ENCODE results near the gene PLPP1. TPM values are rescaled to one million over a fixed set of nuclear protein-coding genes. Genes with fewer than 3 reads are reported as not detected.

The PLPP1 gene
- total and polyA plus RNA-seq, 2 of the 13 experiments (the other 11 are each of a cell fraction or from before 2014, with no cell fraction given) = 7.3 to 12.1 TPM

DNA sequence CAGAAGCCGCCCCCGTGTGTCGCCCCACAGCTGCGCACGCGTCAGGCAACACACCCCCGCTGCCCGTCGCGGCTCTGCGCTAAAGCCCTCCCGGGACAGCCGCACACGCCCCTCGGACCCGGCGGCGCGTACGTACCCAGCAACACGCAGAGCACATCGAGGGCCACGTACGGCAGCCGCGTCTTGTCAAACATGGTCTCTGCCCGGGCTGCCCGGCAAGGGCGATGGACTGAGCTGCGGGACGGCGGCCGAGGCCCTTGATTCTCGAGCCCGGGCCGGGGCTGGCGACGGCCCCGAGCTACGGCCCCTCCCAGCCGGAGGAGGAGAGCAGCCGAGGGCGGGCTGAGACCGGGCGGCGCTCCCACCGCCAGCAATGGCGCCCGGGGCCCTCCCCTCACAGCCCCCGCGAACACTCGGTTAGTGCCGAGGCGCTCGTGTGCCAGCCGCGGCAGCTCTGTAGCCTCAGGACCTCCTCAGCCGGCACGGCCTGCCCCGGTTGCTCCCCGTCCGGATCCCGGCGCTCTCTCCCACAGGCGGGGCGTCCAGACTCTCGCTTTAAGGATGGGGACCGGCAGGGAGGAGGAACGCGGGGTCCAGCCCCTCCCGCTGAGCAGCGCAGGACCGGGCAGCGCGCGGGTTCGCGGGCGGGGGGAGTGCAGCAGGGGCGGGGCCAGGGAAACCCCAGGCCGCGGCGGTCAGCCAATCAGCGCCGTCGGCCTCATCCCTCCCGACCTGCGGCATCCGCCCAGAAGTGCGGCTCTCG, at the start of gene PLPP1 (continued):
- TF ChIP-seq ZNF556 (CRISPR knock-in tag; IDR thresholded peaks at IDR 0.05; ENCODE audit: borderline replicate concordance) = peak; percentile 54; the same call in 1 of the 2 replicates
- TF ChIP-seq, protein P1, sequence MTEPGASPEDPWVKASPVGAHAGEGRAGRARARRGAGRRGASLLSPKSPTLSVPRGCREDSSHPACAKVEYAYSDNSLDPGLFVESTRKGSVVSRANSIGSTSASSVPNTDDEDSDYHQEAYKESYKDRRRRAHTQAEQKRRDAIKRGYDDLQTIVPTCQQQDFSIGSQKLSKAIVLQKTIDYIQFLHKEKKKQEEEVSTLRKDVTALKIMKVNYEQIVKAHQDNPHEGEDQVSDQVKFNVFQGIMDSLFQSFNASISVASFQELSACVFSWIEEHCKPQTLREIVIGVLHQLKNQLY (CRISPR knock-in tag; IDR thresholded peaks at IDR 0.05) = no peak
- TF ChIP-seq, protein P2, sequence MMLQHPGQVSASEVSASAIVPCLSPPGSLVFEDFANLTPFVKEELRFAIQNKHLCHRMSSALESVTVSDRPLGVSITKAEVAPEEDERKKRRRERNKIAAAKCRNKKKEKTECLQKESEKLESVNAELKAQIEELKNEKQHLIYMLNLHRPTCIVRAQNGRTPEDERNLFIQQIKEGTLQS (CRISPR knock-in tag; IDR thresholded peaks at IDR 0.05) = 0 out of 2 replicates have a peak, but pooled peaks have one; percentile 35
- TF ChIP-seq BCL6 (CRISPR knock-in tag; IDR thresholded peaks at IDR 0.05) = no peak
- 0 out of 2 replicates have a peak, but pooled peaks have one; percentile 52 for TF ChIP-seq HOXA5 (CRISPR knock-in tag; IDR thresholded peaks at IDR 0.05)
- TF ChIP-seq, protein P3, sequence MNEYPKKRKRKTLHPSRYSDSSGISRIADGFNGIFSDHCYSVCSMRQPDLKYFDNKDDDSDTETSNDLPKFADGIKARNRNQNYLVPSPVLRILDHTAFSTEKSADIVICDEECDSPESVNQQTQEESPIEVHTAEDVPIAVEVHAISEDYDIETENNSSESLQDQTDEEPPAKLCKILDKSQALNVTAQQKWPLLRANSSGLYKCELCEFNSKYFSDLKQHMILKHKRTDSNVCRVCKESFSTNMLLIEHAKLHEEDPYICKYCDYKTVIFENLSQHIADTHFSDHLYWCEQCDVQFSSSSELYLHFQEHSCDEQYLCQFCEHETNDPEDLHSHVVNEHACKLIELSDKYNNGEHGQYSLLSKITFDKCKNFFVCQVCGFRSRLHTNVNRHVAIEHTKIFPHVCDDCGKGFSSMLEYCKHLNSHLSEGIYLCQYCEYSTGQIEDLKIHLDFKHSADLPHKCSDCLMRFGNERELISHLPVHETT (CRISPR knock-in tag; conservative IDR thresholded peaks at IDR 0.05) = peak; percentile 53; the same call in 1 of the 2 replicates
- TF ChIP-seq ZNF263 (CRISPR knock-in tag; IDR thresholded peaks at IDR 0.05) = peak; percentile 24
- no peak for TF ChIP-seq PCBP2 (optimal IDR thresholded peaks at IDR 0.05; ENCODE audit: low read depth, low read length, poor library complexity, severe bottlenecking)
- TF ChIP-seq, protein P4, sequence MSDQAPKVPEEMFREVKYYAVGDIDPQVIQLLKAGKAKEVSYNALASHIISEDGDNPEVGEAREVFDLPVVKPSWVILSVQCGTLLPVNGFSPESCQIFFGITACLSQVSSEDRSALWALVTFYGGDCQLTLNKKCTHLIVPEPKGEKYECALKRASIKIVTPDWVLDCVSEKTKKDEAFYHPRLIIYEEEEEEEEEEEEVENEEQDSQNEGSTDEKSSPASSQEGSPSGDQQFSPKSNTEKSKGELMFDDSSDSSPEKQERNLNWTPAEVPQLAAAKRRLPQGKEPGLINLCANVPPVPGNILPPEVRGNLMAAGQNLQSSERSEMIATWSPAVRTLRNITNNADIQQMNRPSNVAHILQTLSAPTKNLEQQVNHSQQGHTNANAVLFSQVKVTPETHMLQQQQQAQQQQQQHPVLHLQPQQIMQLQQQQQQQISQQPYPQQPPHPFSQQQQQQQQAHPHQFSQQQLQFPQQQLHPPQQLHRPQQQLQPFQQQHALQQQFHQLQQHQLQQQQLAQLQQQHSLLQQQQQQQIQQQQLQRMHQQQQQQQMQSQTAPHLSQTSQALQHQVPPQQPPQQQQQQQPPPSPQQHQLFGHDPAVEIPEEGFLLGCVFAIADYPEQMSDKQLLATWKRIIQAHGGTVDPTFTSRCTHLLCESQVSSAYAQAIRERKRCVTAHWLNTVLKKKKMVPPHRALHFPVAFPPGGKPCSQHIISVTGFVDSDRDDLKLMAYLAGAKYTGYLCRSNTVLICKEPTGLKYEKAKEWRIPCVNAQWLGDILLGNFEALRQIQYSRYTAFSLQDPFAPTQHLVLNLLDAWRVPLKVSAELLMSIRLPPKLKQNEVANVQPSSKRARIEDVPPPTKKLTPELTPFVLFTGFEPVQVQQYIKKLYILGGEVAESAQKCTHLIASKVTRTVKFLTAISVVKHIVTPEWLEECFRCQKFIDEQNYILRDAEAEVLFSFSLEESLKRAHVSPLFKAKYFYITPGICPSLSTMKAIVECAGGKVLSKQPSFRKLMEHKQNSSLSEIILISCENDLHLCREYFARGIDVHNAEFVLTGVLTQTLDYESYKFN (CRISPR knock-in tag; conservative IDR thresholded peaks at IDR 0.05) = peak; percentile 41
- peak; percentile 45; the same call in 1 of the 2 replicates for TF ChIP-seq ZSCAN21 (CRISPR knock-in tag; IDR thresholded peaks at IDR 0.05; ENCODE audit: borderline replicate concordance)
- peak; percentile 23; the same call in 1 of the 2 replicates for TF ChIP-seq HNF4A (CRISPR knock-in tag; IDR thresholded peaks at IDR 0.05)
- TF ChIP-seq ATM (IDR thresholded peaks at IDR 0.05; ENCODE audit: borderline replicate concordance) = no peak
- no peak for TF ChIP-seq ZNF782 (CRISPR knock-in tag; IDR thresholded peaks at IDR 0.05; ENCODE audit: borderline replicate concordance)
- TF ChIP-seq FOXM1 (CRISPR knock-in tag; IDR thresholded peaks at IDR 0.05) = no peak
- peak; percentile 77 for TF ChIP-seq ZNF225 (CRISPR knock-in tag; IDR thresholded peaks at IDR 0.05)
- TF ChIP-seq ZNF354B (CRISPR knock-in tag; IDR thresholded peaks at IDR 0.05) = no peak
- no peak for TF ChIP-seq FIP1L1 (IDR thresholded peaks at IDR 0.05; ENCODE audit: borderline replicate concordance, insufficient read depth, low read depth, low read length)
- TF ChIP-seq TBX3 (IDR thresholded peaks at IDR 0.05; ENCODE audit: borderline replicate concordance) = no peak
- TF ChIP-seq SRY (CRISPR knock-in tag; IDR thresholded peaks at IDR 0.05) = 0 out of 2 replicates have a peak, but pooled peaks have one; percentile 25
- TF ChIP-seq SUZ12 (IDR thresholded peaks at IDR 0.05; ENCODE audit: low read depth, low read length) = no peak
- TF ChIP-seq, protein P5, sequence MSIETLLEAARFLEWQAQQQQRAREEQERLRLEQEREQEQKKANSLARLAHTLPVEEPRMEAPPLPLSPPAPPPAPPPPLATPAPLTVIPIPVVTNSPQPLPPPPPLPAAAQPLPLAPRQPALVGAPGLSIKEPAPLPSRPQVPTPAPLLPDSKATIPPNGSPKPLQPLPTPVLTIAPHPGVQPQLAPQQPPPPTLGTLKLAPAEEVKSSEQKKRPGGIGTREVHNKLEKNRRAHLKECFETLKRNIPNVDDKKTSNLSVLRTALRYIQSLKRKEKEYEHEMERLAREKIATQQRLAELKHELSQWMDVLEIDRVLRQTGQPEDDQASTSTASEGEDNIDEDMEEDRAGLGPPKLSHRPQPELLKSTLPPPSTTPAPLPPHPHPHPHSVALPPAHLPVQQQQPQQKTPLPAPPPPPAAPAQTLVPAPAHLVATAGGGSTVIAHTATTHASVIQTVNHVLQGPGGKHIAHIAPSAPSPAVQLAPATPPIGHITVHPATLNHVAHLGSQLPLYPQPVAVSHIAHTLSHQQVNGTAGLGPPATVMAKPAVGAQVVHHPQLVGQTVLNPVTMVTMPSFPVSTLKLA (IDR thresholded peaks at IDR 0.05) = no peak
- no peak; the same call in 1 of the 2 replicates for TF ChIP-seq PRMT3 (CRISPR knock-in tag; IDR thresholded peaks at IDR 0.05; ENCODE audit: borderline replicate concordance, low read depth)

Measured in HepG2 (cell line).